IPS-15b (cell line): Measurements from ENCODE around the gene SP1.
"Not testable (repeated sequence)": the region's sequence is repeated elsewhere in the genome, so short reads cannot be mapped to it uniquely, and the experiment has no call there.

Source experiments
- H3K27me3 ChIP-seq: one replicate; pipeline ENCODE4 v1.6.1; 2013; ENCODE audit warnings: low read length; ENCODE audit not compliant: control insufficient read depth, insufficient read depth
- H3K36me3 ChIP-seq: one replicate; pipeline ENCODE4 v1.6.1; 2013; ENCODE audit warnings: low read length; ENCODE audit not compliant: control insufficient read depth, insufficient read depth
- H3K4me1 ChIP-seq: one replicate; pipeline ENCODE4 v1.6.1; 2013; ENCODE audit warnings: mild to moderate bottlenecking, low read length; ENCODE audit not compliant: control insufficient read depth, insufficient read depth
- H3K4me3 ChIP-seq: one replicate; pipeline ENCODE4 v1.5.1; 2013; ENCODE audit warnings: low read depth, low read length
- H3K9ac ChIP-seq: one replicate; pipeline ENCODE4 v1.6.1; 2013; ENCODE audit warnings: low read depth, mild to moderate bottlenecking, low read length
- H3K9me3 ChIP-seq: one replicate; pipeline ENCODE4 v1.6.1; 2013; ENCODE audit warnings: mild to moderate bottlenecking, low read length; ENCODE audit not compliant: control insufficient read depth, insufficient read depth

Gene SP1

GRCh38 chr12:53380104-53380793, at the start of gene SP1:
TSS of gene SP1 (plus strand) at chr12:53380176. CDS start at chr12:53380292, 116 bp downstream.
- Histone ChIP-seq H3K4me1 (peaks cover 17% of the 10 kb centered on the region), H3K9me3 (no peaks in the 10 kb centered on the region), H3K9ac (peak within 1 kb of the TSS; percentile 80), H3K27me3 (no peaks in the 10 kb centered on the region), H3K36me3 (peaks cover 21% of the 10 kb centered on the region), H3K4me3 (peak within 1 kb of the TSS; percentile 77)

GRCh38 chr12:53330671-53331070, 49.3 kb upstream of the SP1 start:
- Histone ChIP-seq H3K4me1 (peaks cover 4% of the 10 kb centered on the region), H3K9me3 (no peaks in the 10 kb centered on the region), H3K27me3 (peaks cover 75% of the 10 kb centered on the region), H3K9ac (no peak overlapping the region), H3K4me3 (no peak overlapping the region), H3K36me3 (no peaks in the 10 kb centered on the region)

GRCh38 chr12:53332339-53332738, 47.6 kb upstream of the SP1 start:
- H3K27me3 ChIP-seq, result peaks cover 76% of the 10 kb centered on the region
- H3K9ac ChIP-seq, H3K4me1 ChIP-seq, H3K4me3 ChIP-seq, H3K36me3 ChIP-seq, H3K9me3 ChIP-seq: not testable (repeated sequence)

- Histone ChIP-seq H3K36me3 (no peaks in the 10 kb centered on the region), H3K9me3 (no peaks in the 10 kb centered on the region), H3K27me3 (peaks cover 74% of the 10 kb centered on the region), H3K9ac (no peak overlapping the region), H3K4me1 (peaks cover 11% of the 10 kb centered on the region), H3K4me3 (no peak overlapping the region)
Observed at GRCh38 chr12:53332744-53333143, 47.2 kb upstream of the SP1 start.

GRCh38 chr12:53333289-53333688, 46.7 kb upstream of the SP1 start:
- Histone ChIP-seq H3K4me3 (no peak overlapping the region), H3K9me3 (no peaks in the 10 kb centered on the region), H3K27me3 (peaks cover 70% of the 10 kb centered on the region), H3K36me3 (no peaks in the 10 kb centered on the region), H3K4me1 (peaks cover 12% of the 10 kb centered on the region), H3K9ac (no peak overlapping the region)

- Histone ChIP-seq H3K4me1 (peaks cover 15% of the 10 kb centered on the region), H3K9ac (no peak overlapping the region), H3K36me3 (no peaks in the 10 kb centered on the region), H3K4me3 (no peak overlapping the region), H3K27me3 (peaks cover 67% of the 10 kb centered on the region), H3K9me3 (no peaks in the 10 kb centered on the region)
Observed at GRCh38 chr12:53333845-53334244, 46.1 kb upstream of the SP1 start.

- H3K27me3 ChIP-seq, result peaks cover 62% of the 10 kb centered on the region
- H3K9me3 ChIP-seq, result no peaks in the 10 kb centered on the region
- no peak overlapping the region for H3K4me3 ChIP-seq
- H3K9ac ChIP-seq, result no peak overlapping the region
- peaks cover 15% of the 10 kb centered on the region for H3K4me1 ChIP-seq
- no peaks in the 10 kb centered on the region for H3K36me3 ChIP-seq
Observed at GRCh38 chr12:53334822-53335221, 45.2 kb upstream of the SP1 start.

GRCh38 chr12:53336181-53336681, 43.7 kb upstream of the SP1 start, which contains the start of gene SP7:
TSS of gene SP7 (minus strand) at chr12:53336354. CDS start at chr12:53335646, 708 bp downstream.
- H3K27me3 ChIP-seq, result peaks cover 62% of the 10 kb centered on the region
- H3K36me3 ChIP-seq, result no peaks in the 10 kb centered on the region
- H3K4me3 ChIP-seq, result peak within 1 kb of the TSS; percentile 39
- no peak within 1 kb of the TSS for H3K9ac ChIP-seq
- no peaks in the 10 kb centered on the region for H3K9me3 ChIP-seq
- peaks cover 15% of the 10 kb centered on the region for H3K4me1 ChIP-seq

- H3K4me3 ChIP-seq, result no peak overlapping the region
- peaks cover 55% of the 10 kb centered on the region for H3K27me3 ChIP-seq
- peaks cover 15% of the 10 kb centered on the region for H3K4me1 ChIP-seq
- no peak overlapping the region for H3K9ac ChIP-seq
- no peaks in the 10 kb centered on the region for H3K9me3 ChIP-seq
- no peaks in the 10 kb centered on the region for H3K36me3 ChIP-seq
Observed at GRCh38 chr12:53338017-53338416, 42.0 kb upstream of the SP1 start.

GRCh38 chr12:53338916-53339315, 41.1 kb upstream of the SP1 start:
- H3K36me3 ChIP-seq, result no peaks in the 10 kb centered on the region
- H3K4me1 ChIP-seq, result peaks cover 15% of the 10 kb centered on the region
- H3K27me3 ChIP-seq, result peaks cover 54% of the 10 kb centered on the region
- no peak overlapping the region for H3K9ac ChIP-seq
- H3K9me3 ChIP-seq, result no peaks in the 10 kb centered on the region
- H3K4me3 ChIP-seq, result no peak overlapping the region

- no peak overlapping the region for H3K4me3 ChIP-seq
- peaks cover 53% of the 10 kb centered on the region for H3K27me3 ChIP-seq
- no peaks in the 10 kb centered on the region for H3K9me3 ChIP-seq
- no peak overlapping the region for H3K9ac ChIP-seq
- H3K4me1 ChIP-seq, result peaks cover 18% of the 10 kb centered on the region
- H3K36me3 ChIP-seq, result no peaks in the 10 kb centered on the region
Observed at GRCh38 chr12:53340398-53340797, 39.6 kb upstream of the SP1 start.

- no peak overlapping the region for H3K9ac ChIP-seq
Observed at GRCh38 chr12:53343449-53343848, 36.5 kb upstream of the SP1 start.

More at GRCh38 chr12:53343449-53343848, 36.5 kb upstream of the SP1 start:
- Histone ChIP-seq H3K27me3 (peaks cover 45% of the 10 kb centered on the region), H3K4me3 (no peak overlapping the region), H3K4me1 (peaks cover 13% of the 10 kb centered on the region), H3K36me3 (no peaks in the 10 kb centered on the region), H3K9me3 (no peaks in the 10 kb centered on the region)
